Tibial artery (tissue), 4 donors: Measurements from ENCODE around the gene KCP.

ENCODE experiments used
- DNase-seq, 2 donors: peaks; one replicate each; pipeline ENCODE4 v3.0.0-alpha.2; 2019
- H3K27ac ChIP-seq, 2 donors: fragments of 200-600 bp; sonication (generic) in 1 of 2; 1 replicate in 1 of 2; 2 replicates in 1 of 2; pipeline ENCODE4 v1.5.1; 2018 to 2019; ENCODE audit warnings: mild to moderate bottlenecking in 1 of 2
- H3K27me3 ChIP-seq, 2 donors: fragments of 200-600 bp; sonication (generic) in 1 of 2; one replicate each; pipeline versions ENCODE4 v1.5.1 to v1.6.0; 2016 to 2019
- H3K36me3 ChIP-seq, 3 donors: fragments of 200-600 bp; sonication (generic) in 2 of 3; one replicate each; pipeline ENCODE4 v1.5.1; 2016 to 2019; ENCODE audit warnings: mild to moderate bottlenecking in 2 of 3
- H3K4me1 ChIP-seq, 4 donors: fragments of 200-600 bp; sonication (generic) in 2 of 4; 1 replicate in 3 of 4; 2 replicates in 1 of 4; pipeline ENCODE4 v1.5.1; 2016 to 2019
- H3K4me3 ChIP-seq, 2 donors: fragments of 200-600 bp; sonication (generic) in 1 of 2; 1 replicate in 1 of 2; 2 replicates in 1 of 2; pipeline ENCODE4 v1.5.1; 2018 to 2019; ENCODE audit warnings: mild to moderate bottlenecking in 2 of 2
- H3K9me3 ChIP-seq, 3 donors: fragments of 200-600 bp; sonication (generic) in 1 of 3; one replicate each; pipeline ENCODE4 v1.5.1; 2016 to 2019
- CTCF ChIP-seq, 2 experiments: fragments of 200-600 bp in 1 of 2; fragments of 450-650 bp in 1 of 2; IDR thresholded peaks; one replicate each; pipeline ENCODE4 v1.5.1; 2017 to 2019; ENCODE audit warnings: antibody characterized with exemption in 2 of 2, mild to moderate bottlenecking in 1 of 2, moderate library complexity in 1 of 2
- intact Hi-C: fragments of 100-400 bp; cut with DNase I; formaldehyde crosslinking; loops from one replicate; pipeline ENCODE4 v1.15.0; 2023; ENCODE audit warnings: low total_unique reads

The KCP gene

GRCh38 chr7:128827248-128827958 lies 83.1 kb downstream of the KCP start:
- H3K27me3 ChIP-seq: no peaks in the 10 kb centered on the region
- no peaks in the 10 kb centered on the region for H3K36me3 ChIP-seq
- H3K4me1 ChIP-seq: peaks cover 0 to 50% (median 39%) of the 10 kb centered on the region in 4 donors
- H3K9me3 ChIP-seq: no peaks in the 10 kb centered on the region
- no peak for TF ChIP-seq CTCF (IDR thresholded peaks at IDR 0.05)
- intact Hi-C loops: loop anchor here (5.0 kb wide), 1 partner anchor 35 kb away; the partner anchor contains the start of gene CCDC136
- H3K4me3 ChIP-seq: no peak overlapping the region
- peak; percentile 59 to 88 for DNase-seq
- peak overlapping the region; percentile 73 to 83 for H3K27ac ChIP-seq

GRCh38 chr7:128826916-128827247 lies 83.6 kb downstream of the KCP start:
- no peaks in the 10 kb centered on the region for H3K36me3 ChIP-seq
- peaks cover 0 to 45% (median 34%) of the 10 kb centered on the region in 4 donors for H3K4me1 ChIP-seq
- H3K27me3 ChIP-seq: no peaks in the 10 kb centered on the region
- TF ChIP-seq CTCF (IDR thresholded peaks at IDR 0.05): no peak
- H3K27ac ChIP-seq: peak overlapping the region; percentile 73 to 83
- no peak for DNase-seq
- no peaks in the 10 kb centered on the region for H3K9me3 ChIP-seq
- intact Hi-C loops: loop anchor here (5.0 kb wide), 1 partner anchor 35 kb away; the partner anchor contains the start of gene CCDC136
- no peak overlapping the region for H3K4me3 ChIP-seq
